RWPE2 (cell line): Measurements from ENCODE around the gene KAT2A.
A peak's percentile ranks its signal among the peaks of the same experiment; 100 is the strongest.

ENCODE experiments used
- ATAC-seq: fragments of 200-7000 bp; cut with Tn5 transposase; 3 replicates; pipeline ENCODE4 v1.9.1; 2021; ENCODE audit warnings: low read depth
- DNase-seq: peaks from one replicate; pipeline ENCODE4 v3.0.0-alpha.2; 2020; ENCODE audit warnings: low spot score
- H3K27ac ChIP-seq: fragments of 450-650 bp; 2 replicates; pipeline ENCODE4 v1.5.1; 2017; ENCODE audit warnings: mild to moderate bottlenecking; ENCODE audit not compliant: poor library complexity, severe bottlenecking
- H3K27me3 ChIP-seq: fragments of 250-450 bp; sonication (Bioruptor Pico); 2 replicates; pipeline ENCODE4 v1.5.1; 2021; ENCODE audit warnings: mild to moderate bottlenecking, moderate library complexity; ENCODE audit not compliant: insufficient read depth, poor library complexity, severe bottlenecking
- H3K36me3 ChIP-seq: fragments of 250-450 bp; sonication (Bioruptor Pico); 2 replicates; pipeline ENCODE4 v1.5.1; 2020; ENCODE audit warnings: low read depth, mild to moderate bottlenecking, moderate library complexity
- H3K4me1 ChIP-seq: fragments of 250-450 bp; sonication (Bioruptor Pico); 2 replicates; pipeline ENCODE4 v1.5.1; 2021; ENCODE audit warnings: mild to moderate bottlenecking, moderate library complexity; ENCODE audit not compliant: insufficient read depth, poor library complexity, severe bottlenecking
- H3K4me3 ChIP-seq: fragments of 250-450 bp; sonication (Bioruptor Pico); 2 replicates; pipeline ENCODE4 v1.5.1; 2021; ENCODE audit warnings: mild to moderate bottlenecking, moderate library complexity; ENCODE audit not compliant: severe bottlenecking
- H3K9me3 ChIP-seq: fragments of 250-450 bp; sonication (Bioruptor Pico); 2 replicates; pipeline ENCODE4 v1.5.1; 2021; ENCODE audit warnings: mild to moderate bottlenecking, moderate library complexity; ENCODE audit not compliant: severe bottlenecking
- TF ChIP-seq, protein P1 (sequence below): fragments of 450-650 bp; IDR thresholded peaks from one replicate; pipeline ENCODE4 v1.5.1; 2017; ENCODE audit warnings: mild to moderate bottlenecking, moderate library complexity; ENCODE audit not compliant: poor library complexity, severe bottlenecking

KAT2A gene

DNA sequence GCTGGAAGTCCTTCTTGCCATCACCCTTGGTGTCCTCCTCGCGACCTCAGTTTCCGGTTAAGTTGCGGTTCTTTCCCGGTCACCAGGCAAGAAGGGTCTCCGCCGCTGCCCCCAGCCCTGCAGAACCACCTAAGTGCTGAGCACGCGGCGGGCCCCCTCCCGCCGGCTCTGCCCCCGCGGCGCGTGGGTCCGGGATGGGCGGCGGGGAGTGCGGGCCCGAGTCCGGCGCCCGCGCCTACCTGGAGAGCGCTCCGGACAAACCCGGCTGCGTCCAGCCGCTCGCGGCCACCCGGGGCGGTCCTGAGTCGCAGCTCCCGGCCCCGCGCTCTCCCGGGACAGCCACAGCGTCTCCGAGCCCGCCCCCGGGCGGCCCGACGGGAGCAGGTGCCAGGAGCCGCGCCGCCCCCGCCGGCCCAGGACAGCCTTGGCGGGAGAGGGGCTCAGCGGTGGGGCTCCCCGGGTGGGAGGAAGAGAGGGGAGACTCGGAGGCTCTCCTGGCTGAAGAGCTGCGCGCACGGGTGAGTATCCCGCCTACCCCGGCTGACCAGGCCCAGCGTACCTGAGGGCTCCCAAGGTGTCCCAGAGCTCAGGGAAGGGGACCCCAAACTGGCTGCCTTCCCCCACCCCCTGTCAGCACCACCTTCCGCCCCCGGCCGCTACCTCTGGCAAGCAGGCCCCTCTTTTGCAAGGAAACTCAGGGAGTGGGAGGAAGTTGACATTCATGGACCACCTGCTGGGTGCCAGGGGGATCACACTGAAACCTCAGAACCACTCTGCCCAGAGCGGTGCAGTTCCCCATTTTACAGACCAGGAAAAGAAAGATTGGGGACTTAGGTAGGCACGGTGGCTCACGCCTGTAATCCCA is 48.6 kb downstream of the KAT2A start:
- Histone ChIP-seq H3K36me3 (no peaks in the 10 kb centered on the region), H3K4me3 (no peak overlapping the region), H3K4me1 (no peaks in the 10 kb centered on the region), H3K27ac (no peak overlapping the region), H3K27me3 (peaks cover 8% of the 10 kb centered on the region), H3K9me3 (no peaks in the 10 kb centered on the region)
- ATAC-seq (peak; percentile 28; the same call in 1 of the 3 replicates), DNase-seq (no peak)
- TF ChIP-seq, protein P1, sequence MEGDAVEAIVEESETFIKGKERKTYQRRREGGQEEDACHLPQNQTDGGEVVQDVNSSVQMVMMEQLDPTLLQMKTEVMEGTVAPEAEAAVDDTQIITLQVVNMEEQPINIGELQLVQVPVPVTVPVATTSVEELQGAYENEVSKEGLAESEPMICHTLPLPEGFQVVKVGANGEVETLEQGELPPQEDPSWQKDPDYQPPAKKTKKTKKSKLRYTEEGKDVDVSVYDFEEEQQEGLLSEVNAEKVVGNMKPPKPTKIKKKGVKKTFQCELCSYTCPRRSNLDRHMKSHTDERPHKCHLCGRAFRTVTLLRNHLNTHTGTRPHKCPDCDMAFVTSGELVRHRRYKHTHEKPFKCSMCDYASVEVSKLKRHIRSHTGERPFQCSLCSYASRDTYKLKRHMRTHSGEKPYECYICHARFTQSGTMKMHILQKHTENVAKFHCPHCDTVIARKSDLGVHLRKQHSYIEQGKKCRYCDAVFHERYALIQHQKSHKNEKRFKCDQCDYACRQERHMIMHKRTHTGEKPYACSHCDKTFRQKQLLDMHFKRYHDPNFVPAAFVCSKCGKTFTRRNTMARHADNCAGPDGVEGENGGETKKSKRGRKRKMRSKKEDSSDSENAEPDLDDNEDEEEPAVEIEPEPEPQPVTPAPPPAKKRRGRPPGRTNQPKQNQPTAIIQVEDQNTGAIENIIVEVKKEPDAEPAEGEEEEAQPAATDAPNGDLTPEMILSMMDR: no peak

DNA sequence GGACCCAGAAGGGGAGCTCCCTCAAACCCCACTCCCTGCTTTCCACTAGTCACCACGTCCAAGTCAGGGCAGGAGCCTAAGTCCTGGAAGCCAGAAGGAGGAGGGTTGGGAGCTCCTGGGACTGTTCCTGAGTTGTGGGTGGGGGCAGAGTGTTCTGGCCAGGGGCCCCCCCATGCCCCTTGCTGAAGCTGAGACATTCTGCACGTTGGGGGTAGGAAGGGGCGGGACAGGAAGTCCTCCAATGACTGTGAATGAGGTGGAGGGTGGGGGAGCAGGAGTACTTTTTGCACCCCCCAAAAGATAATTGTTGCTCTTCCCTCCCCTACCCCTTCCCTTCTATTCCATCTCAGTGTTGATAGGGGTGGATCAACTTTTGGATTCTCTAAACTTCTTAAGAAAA is 49.4 kb downstream of the KAT2A start:
- DNase-seq: no peak
- TF ChIP-seq, protein P1: no peak
- H3K4me1 ChIP-seq: no peaks in the 10 kb centered on the region
- peaks cover 8% of the 10 kb centered on the region for H3K27me3 ChIP-seq
- no peaks in the 10 kb centered on the region for H3K9me3 ChIP-seq
- H3K4me3 ChIP-seq: no peak overlapping the region
- H3K36me3 ChIP-seq: no peaks in the 10 kb centered on the region
- H3K27ac ChIP-seq: no peak overlapping the region
- ATAC-seq: no peak

DNA sequence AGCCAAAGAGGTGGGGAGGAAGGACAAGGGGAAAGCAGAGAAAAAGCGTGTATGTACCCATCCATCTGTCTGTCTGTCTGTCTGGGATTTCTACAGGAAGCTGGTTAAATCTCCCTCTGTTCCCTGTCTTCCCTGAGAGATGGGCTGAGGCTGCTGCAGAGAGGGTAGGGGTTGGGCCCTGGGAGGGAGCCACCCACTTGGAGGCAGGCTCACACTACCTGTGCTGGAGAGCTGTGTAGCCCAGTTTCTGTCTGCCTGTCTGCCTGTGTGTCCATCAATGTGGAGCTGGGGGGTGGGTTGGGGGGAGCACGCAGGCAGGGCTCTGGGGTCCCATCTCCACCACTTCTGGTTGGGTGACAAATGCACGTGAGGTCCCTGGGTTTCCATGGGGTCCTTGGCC is 52.2 kb downstream of the KAT2A start:
- DNase-seq (no peak), ATAC-seq (peak; percentile 61)
- Histone ChIP-seq H3K27ac (no peak overlapping the region), H3K4me3 (no peak overlapping the region), H3K4me1 (no peaks in the 10 kb centered on the region), H3K36me3 (no peaks in the 10 kb centered on the region), H3K27me3 (peaks cover 8% of the 10 kb centered on the region), H3K9me3 (no peaks in the 10 kb centered on the region)
- TF ChIP-seq, protein P1: no peak

DNA sequence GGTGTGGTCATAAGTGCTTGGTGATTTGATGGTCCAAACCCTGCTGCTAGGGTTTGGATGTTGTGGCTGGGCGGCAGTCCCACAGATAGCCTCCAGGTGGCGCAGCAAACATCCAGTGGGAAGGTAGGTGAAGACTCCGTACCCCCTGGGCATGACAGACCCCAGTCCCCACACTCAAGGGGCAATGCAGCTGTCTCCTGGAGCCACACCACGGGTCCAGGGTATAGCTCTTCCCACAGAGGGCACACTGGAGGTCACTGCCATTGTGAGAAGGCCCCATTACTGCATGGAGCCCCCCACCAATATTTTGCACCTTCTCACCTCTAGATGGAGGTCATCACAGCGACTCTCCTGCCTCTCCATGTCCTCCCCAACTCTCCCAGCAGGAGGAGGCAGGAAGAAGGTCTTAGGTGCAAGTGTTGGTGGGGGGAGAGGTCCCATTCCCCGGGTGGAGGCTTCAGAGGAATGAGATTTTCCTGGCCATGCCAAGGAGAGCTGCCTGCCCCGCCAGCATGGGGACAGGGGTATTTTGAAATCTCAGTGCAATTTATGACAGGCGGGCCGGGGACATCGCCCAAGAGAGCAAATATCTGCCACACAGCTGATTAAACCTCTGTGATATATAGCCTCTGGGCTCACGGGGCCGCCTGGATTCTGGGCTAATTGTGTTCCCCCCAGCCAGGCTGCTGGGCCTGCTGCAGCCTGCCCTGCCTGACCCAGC is 53.6 kb downstream of the KAT2A start:
- H3K4me3 ChIP-seq: no peak overlapping the region
- H3K36me3 ChIP-seq: no peaks in the 10 kb centered on the region
- H3K9me3 ChIP-seq: no peaks in the 10 kb centered on the region
- ATAC-seq (peak; percentile 53), DNase-seq (no peak)
- no peaks in the 10 kb centered on the region for H3K4me1 ChIP-seq
- TF ChIP-seq, protein P1: peak; percentile 83
- no peak overlapping the region for H3K27ac ChIP-seq
- H3K27me3 ChIP-seq: peaks cover 8% of the 10 kb centered on the region

DNA sequence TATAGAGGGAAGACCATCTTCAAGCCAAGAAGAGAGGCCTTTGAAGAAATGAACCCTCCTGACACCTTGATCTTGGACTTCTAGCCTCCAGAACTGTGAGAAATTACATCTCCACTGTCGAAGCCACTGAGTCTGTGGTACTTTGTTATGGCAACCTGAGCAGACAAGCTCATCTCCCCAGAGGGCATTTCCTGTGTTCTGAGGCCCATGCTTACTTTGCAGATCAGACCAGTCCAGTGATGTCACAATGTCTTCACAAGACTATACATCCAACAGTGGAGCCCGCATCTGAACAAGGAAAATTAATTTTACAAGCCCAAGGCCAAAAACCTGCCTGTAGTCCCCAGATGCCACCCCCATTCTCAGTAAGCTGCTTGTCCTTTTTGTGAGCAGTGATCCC is 56.0 kb downstream of the KAT2A start:
- Histone ChIP-seq H3K27me3 (no peaks in the 10 kb centered on the region), H3K27ac (no peak overlapping the region), H3K36me3 (no peaks in the 10 kb centered on the region), H3K9me3 (no peaks in the 10 kb centered on the region), H3K4me1 (no peaks in the 10 kb centered on the region), H3K4me3 (no peak overlapping the region)
- TF ChIP-seq, protein P1: no peak
- no peak for DNase-seq
- ATAC-seq: no peak
